Measurements from ENCODE around the gene WDR27.
"Not testable (repeated sequence)": the region's sequence is repeated elsewhere in the genome, so short reads cannot be mapped to it uniquely, and the experiment has no call there.

WDR27 gene

DNA sequence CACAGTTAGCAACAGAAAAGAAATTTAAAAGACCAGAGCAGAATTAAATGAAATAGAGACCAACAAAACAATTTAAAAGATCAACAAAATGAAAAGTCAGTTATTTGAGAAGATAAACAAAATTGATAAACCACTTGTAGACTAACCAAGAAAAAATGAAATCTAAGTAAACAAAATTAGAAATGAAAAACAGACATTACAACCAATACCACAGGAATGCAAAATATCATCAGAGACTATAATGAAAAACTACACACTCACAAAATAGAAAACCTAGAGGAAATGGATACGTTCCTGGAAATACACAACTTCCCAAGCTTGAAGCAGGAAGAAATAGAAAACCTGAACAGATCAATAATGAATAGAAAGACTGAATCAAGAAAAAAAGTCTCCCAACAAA is 97.8 kb downstream of the WDR27 start:
- Histone ChIP-seq H3K27ac (ENCODE audit: low read length) (no peak overlapping the region), H3K36me3 (ENCODE audit: insufficient read depth, low read length) (peaks cover 9% of the 10 kb centered on the region; the same call in 1 of the 2 replicates), H4K20me1 (ENCODE audit: insufficient read depth, low read length) (no peaks in the 10 kb centered on the region), H3K4me1 (ENCODE audit: insufficient read depth, low read length) (no peaks in the 10 kb centered on the region), H3K27me3 (ENCODE audit: insufficient read depth, low read length, poor library complexity) (no peaks in the 10 kb centered on the region), H3K4me3 (ENCODE audit: low read depth in 1 of 2, low read length in 2 of 2) (no peak overlapping the region), H3K4me2 (ENCODE audit: insufficient read depth, low read length) (no peak overlapping the region), H3K9ac (ENCODE audit: low read depth, low read length) (no peak overlapping the region), H3K79me2 (ENCODE audit: insufficient read depth, low read length) (no peaks in the 10 kb centered on the region), H2AFZ (ENCODE audit: low read depth, low read length) (no peak overlapping the region), H3K9me3 (ENCODE audit: insufficient read depth, low read length, severe bottlenecking) (peaks cover 2% of the 10 kb centered on the region)
- DNase-seq (no peak), ATAC-seq (ENCODE audit: insufficient read depth, low read depth) (no peak)
- TF ChIP-seq, protein P1, sequence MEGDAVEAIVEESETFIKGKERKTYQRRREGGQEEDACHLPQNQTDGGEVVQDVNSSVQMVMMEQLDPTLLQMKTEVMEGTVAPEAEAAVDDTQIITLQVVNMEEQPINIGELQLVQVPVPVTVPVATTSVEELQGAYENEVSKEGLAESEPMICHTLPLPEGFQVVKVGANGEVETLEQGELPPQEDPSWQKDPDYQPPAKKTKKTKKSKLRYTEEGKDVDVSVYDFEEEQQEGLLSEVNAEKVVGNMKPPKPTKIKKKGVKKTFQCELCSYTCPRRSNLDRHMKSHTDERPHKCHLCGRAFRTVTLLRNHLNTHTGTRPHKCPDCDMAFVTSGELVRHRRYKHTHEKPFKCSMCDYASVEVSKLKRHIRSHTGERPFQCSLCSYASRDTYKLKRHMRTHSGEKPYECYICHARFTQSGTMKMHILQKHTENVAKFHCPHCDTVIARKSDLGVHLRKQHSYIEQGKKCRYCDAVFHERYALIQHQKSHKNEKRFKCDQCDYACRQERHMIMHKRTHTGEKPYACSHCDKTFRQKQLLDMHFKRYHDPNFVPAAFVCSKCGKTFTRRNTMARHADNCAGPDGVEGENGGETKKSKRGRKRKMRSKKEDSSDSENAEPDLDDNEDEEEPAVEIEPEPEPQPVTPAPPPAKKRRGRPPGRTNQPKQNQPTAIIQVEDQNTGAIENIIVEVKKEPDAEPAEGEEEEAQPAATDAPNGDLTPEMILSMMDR (IDR thresholded peaks at IDR 0.05; ENCODE audit: borderline replicate concordance, extremely low read depth, low read length, poor library complexity, severe bottlenecking): no peak
- no peak for TF ChIP-seq EZH2 (IDR thresholded peaks at IDR 0.05; ENCODE audit: borderline replicate concordance, low read depth, low read length, severe bottlenecking)

DNA sequence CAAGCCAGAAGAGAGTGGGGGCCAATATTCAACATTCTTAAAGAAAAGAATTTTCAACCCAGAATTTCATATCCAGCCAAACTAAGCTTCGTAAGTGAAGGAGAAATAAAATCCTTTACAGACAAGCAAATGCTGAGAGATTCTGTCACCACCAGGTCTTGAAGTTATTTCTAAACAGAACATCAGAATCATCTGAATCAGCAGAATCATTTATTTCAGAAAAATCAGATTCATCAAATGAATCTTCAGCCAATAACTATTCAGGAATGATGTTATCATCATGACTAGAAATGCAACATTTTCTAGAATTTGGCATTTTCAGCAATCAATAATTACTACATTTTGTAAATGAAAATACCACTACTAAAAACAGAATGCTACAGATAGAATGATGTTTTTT is 100.7 kb downstream of the WDR27 start:
- not testable (repeated sequence) for ATAC-seq (ENCODE audit: insufficient read depth, low read depth); H2AFZ ChIP-seq (ENCODE audit: low read depth, low read length); H3K79me2 ChIP-seq (ENCODE audit: insufficient read depth, low read length); H3K4me3 ChIP-seq (ENCODE audit: low read depth in 1 of 2, low read length in 2 of 2); H4K20me1 ChIP-seq (ENCODE audit: insufficient read depth, low read length); H3K27me3 ChIP-seq (ENCODE audit: insufficient read depth, low read length, poor library complexity); H3K4me2 ChIP-seq (ENCODE audit: insufficient read depth, low read length); H3K4me1 ChIP-seq (ENCODE audit: insufficient read depth, low read length); H3K9me3 ChIP-seq (ENCODE audit: insufficient read depth, low read length, severe bottlenecking); H3K9ac ChIP-seq (ENCODE audit: low read depth, low read length); DNase-seq; H3K27ac ChIP-seq (ENCODE audit: low read length); H3K36me3 ChIP-seq (ENCODE audit: insufficient read depth, low read length)

DNA sequence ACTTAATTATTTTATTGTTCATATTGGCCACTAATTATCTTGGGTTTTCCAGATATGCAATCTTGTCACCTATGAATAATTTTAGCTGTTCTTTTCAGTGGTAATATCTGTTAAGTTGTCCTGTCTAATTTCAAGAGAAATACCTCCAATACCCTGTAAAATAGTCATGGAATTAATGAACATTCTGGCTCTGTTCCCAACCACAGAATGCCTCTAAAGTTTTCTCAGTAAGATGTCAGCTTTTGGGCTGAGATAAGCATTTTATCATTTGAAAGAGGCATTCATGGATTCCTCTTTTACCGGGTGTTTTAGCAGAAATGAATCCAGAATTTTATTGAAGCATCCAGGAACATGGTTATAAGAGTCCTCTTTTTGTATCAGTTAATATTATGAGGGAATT is 109.3 kb downstream of the WDR27 start:
- no peak overlapping the region for H2AFZ ChIP-seq (ENCODE audit: low read depth, low read length)
- no peaks in the 10 kb centered on the region for H4K20me1 ChIP-seq (ENCODE audit: insufficient read depth, low read length)
- H3K9ac ChIP-seq (ENCODE audit: low read depth, low read length): no peak overlapping the region
- H3K4me3 ChIP-seq (ENCODE audit: low read depth in 1 of 2, low read length in 2 of 2): no peak overlapping the region
- H3K4me2 ChIP-seq (ENCODE audit: insufficient read depth, low read length): no peak overlapping the region
- H3K4me1 ChIP-seq (ENCODE audit: insufficient read depth, low read length): no peaks in the 10 kb centered on the region
- no peaks in the 10 kb centered on the region for H3K79me2 ChIP-seq (ENCODE audit: insufficient read depth, low read length)
- TF ChIP-seq, protein P1 (IDR thresholded peaks at IDR 0.05; ENCODE audit: borderline replicate concordance, extremely low read depth, low read length, poor library complexity, severe bottlenecking): no peak
- TF ChIP-seq EZH2 (IDR thresholded peaks at IDR 0.05; ENCODE audit: borderline replicate concordance, low read depth, low read length, severe bottlenecking): no peak
- no peak overlapping the region for H3K27ac ChIP-seq (ENCODE audit: low read length)
- DNase-seq: no peak
- H3K36me3 ChIP-seq (ENCODE audit: insufficient read depth, low read length): no peaks in the 10 kb centered on the region
- no peak for ATAC-seq (ENCODE audit: insufficient read depth, low read depth)
- H3K27me3 ChIP-seq (ENCODE audit: insufficient read depth, low read length, poor library complexity): no peaks in the 10 kb centered on the region
- peaks cover 2% of the 10 kb centered on the region for H3K9me3 ChIP-seq (ENCODE audit: insufficient read depth, low read length, severe bottlenecking)

DNA sequence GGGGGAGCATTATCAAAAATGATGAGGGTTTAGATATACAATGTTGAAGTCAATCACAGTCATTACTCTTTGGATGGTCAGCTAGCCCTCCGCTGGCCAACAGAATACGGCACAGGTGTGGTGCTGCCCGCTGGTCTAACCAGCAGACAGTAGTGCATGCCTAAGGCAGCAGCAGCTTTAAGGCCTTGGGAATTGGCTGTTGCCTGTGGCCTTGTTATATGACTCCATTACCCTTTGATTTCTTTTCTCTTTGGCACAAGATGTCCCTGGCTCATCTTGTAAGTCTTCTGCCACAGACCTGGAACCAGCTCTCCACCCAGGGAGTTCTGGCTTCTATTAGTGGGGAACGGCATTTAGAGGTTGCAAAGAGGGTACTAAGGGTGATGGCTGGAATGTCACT is 110.2 kb downstream of the WDR27 start:
- ATAC-seq (ENCODE audit: insufficient read depth, low read depth): no peak
- Histone ChIP-seq H3K4me3 (ENCODE audit: low read depth in 1 of 2, low read length in 2 of 2) (no peak overlapping the region), H4K20me1 (ENCODE audit: insufficient read depth, low read length) (no peaks in the 10 kb centered on the region), H2AFZ (ENCODE audit: low read depth, low read length) (no peak overlapping the region), H3K27ac (ENCODE audit: low read length) (no peak overlapping the region), H3K4me2 (ENCODE audit: insufficient read depth, low read length) (no peak overlapping the region), H3K9ac (ENCODE audit: low read depth, low read length) (no peak overlapping the region), H3K79me2 (ENCODE audit: insufficient read depth, low read length) (no peaks in the 10 kb centered on the region), H3K4me1 (ENCODE audit: insufficient read depth, low read length) (no peaks in the 10 kb centered on the region), H3K9me3 (ENCODE audit: insufficient read depth, low read length, severe bottlenecking) (no peaks in the 10 kb centered on the region), H3K27me3 (ENCODE audit: insufficient read depth, low read length, poor library complexity) (no peaks in the 10 kb centered on the region), H3K36me3 (ENCODE audit: insufficient read depth, low read length) (no peaks in the 10 kb centered on the region)
- TF ChIP-seq, protein P1 (IDR thresholded peaks at IDR 0.05; ENCODE audit: borderline replicate concordance, extremely low read depth, low read length, poor library complexity, severe bottlenecking): no peak
- TF ChIP-seq EZH2 (IDR thresholded peaks at IDR 0.05; ENCODE audit: borderline replicate concordance, low read depth, low read length, severe bottlenecking): no peak
- no peak for DNase-seq

Measured in DND-41 (cell line).